Fibroblast of pulmonary artery (primary cell): ENCODE results near the gene COPB1.
A peak's percentile ranks its signal among the peaks of the same experiment; 100 is the strongest.

Experiments used
- DNase-seq: peaks from one replicate; pipeline ENCODE4 v3.0.0-alpha.2; 2010; ENCODE audit warnings: low read depth
- H3K4me3 ChIP-seq: replicated peaks from 2 replicates; pipeline ENCODE4 v1.5.1; 2011; ENCODE audit warnings: low read depth, mild to moderate bottlenecking, control low read depth, low read length, moderate library complexity
- TF ChIP-seq, protein P1 (sequence below): IDR thresholded peaks from 2 replicates; pipeline ENCODE4 v1.5.1; 2011; ENCODE audit warnings: mild to moderate bottlenecking, control low read depth, low read length, inconsistent platforms; ENCODE audit errors: missing control alignments

The COPB1 gene

DNA sequence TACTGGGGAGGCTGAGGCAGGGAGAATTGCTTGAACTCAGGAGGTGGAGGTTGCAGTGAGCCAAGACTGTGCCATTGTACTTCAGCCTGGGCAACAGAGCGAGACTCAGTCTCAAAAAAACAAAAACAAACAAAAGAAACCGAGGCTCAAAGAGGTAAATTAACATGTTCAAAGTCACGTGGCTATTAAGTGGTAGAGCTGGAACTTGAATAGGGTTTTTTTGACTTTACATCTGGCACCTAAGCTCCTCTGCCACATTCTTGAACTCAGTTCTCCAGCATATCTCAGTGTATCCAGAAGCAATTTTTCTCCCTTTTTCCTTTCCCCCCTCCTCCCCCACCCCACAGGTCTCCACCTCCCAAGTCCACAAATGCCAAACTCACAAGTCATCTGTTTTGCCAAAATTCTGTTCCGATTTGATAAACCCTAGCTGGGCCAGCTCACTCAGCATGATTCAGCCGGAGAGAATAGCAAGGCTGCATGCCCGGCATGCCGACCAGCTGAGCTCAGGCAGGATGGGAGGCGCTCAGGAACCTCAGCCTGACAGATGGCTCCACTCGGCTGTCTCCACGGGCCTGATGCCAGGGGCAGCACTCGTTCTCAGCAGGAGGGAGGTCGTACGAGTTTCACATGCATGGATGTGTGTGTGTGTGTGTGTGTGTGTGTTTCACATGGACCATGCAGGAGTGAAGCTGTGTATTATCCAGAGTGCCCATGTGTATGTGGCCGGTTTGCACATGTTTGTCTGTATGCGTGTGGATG lies 77.4 kb downstream of the COPB1 start:
- H3K4me3 ChIP-seq, result no peak overlapping the region
- DNase-seq, result peak; percentile 99
- TF ChIP-seq, protein P1, sequence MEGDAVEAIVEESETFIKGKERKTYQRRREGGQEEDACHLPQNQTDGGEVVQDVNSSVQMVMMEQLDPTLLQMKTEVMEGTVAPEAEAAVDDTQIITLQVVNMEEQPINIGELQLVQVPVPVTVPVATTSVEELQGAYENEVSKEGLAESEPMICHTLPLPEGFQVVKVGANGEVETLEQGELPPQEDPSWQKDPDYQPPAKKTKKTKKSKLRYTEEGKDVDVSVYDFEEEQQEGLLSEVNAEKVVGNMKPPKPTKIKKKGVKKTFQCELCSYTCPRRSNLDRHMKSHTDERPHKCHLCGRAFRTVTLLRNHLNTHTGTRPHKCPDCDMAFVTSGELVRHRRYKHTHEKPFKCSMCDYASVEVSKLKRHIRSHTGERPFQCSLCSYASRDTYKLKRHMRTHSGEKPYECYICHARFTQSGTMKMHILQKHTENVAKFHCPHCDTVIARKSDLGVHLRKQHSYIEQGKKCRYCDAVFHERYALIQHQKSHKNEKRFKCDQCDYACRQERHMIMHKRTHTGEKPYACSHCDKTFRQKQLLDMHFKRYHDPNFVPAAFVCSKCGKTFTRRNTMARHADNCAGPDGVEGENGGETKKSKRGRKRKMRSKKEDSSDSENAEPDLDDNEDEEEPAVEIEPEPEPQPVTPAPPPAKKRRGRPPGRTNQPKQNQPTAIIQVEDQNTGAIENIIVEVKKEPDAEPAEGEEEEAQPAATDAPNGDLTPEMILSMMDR, result no peak

DNA sequence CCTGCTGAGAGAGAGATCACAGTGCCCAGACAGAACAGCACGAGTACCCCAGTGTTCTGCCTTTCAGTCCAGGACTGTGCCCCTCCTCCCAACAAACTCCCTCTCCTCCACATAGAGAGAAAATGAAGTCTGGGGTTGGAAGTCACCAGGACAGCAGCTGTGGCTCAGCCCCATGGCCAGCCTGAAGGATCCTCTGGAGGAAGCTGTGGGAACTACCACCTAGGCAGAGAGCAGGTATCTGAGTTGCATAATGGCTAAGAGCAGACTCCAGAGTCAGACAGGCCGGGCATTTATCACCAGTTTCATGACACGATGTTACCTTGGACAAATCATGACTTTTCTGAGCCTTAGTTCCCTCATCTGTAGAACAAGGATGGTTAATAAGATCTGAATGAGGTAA lies 79.4 kb downstream of the COPB1 start:
- H3K4me3 ChIP-seq, result no peak overlapping the region
- TF ChIP-seq, protein P1, result no peak
- DNase-seq, result no peak

DNA sequence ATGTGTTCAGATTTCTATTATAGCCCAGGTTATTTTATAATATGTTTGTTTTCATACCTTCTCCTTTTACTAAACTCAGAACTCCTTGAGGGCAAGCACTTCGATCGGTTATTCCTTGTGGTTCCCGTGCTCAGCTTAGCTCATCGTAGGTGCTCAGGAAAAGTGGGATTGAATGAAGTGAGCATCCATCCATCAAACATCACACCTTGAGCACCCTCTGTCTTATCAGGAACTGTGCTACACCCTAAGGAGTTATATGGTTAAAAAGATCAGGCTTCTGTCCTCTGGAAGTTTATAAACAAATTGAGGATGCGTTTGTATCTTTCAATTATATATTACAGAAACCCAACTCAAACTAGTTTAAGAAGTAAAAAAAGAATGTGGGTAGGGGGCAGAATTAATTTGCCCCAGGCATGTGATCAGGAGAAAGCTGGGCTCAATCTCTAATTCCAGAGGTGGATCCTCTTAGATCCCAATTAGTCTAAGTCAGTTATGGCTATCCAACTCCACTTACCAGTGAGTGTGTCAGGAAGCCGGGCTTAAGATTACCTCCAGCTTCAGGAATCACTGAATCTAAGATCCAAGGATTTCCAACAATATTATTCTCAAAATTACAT lies 80.7 kb downstream of the COPB1 start:
- H3K4me3 ChIP-seq, result no peak overlapping the region
- TF ChIP-seq, protein P1, result peak; percentile 37
- peak; percentile 36 for DNase-seq

DNA sequence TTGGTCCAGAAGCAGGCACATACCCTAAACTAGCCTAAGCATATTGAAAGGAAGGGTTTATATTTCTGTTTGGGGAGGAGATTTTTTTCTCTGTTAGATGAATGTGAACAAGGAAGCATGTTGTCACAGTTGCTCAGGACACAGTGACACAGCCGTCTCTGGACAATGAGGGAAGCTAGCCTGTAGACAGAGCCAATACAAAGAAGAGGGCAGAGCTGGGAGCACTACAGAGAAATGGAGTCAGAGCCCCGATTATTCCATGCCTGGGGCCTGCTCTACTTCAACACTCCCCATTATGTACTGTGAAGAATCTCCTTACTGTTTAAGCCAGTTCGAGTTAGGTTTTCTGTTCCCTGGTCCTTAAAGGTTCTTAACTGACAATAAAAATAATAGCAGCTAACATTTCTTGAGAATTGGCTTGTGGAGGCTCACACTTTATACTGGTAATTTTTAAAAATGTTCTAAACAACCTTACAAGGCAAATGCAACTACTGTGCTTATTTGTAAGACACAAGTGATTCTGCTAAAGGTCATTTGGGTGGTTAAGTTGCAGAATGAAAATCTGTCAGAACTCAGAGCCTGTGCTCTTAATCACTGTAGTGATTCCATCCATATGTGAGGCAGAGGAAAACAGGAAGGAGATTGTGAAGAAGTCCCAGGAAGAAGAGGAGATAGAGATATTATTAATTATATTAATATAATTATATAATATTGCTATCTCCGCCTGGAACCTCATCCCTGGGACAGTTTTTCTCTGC lies 81.8 kb downstream of the COPB1 start:
- no peak for DNase-seq
- TF ChIP-seq, protein P1, result no peak
- H3K4me3 ChIP-seq, result no peak overlapping the region

DNA sequence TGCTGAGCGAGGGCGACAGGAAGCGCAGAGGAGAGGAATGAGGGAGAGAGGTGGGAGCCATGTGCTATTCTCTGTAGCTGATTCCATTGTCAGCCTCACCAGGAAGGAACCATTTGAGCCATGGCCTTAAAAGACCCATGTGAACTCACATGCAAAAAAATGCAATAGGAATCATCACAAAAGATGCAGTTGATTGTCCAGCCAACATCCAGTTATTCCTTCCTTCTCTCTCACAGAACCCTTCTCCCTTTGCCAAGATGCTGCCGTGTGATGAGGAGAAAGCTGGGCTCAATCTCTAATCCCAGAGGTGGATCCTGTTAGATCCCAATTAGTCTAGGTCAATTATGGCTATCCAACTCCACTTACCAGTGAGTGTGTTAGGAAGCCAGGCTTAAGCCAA lies 82.4 kb downstream of the COPB1 start:
- DNase-seq, result no peak
- TF ChIP-seq, protein P1, result no peak
- no peak overlapping the region for H3K4me3 ChIP-seq

DNA sequence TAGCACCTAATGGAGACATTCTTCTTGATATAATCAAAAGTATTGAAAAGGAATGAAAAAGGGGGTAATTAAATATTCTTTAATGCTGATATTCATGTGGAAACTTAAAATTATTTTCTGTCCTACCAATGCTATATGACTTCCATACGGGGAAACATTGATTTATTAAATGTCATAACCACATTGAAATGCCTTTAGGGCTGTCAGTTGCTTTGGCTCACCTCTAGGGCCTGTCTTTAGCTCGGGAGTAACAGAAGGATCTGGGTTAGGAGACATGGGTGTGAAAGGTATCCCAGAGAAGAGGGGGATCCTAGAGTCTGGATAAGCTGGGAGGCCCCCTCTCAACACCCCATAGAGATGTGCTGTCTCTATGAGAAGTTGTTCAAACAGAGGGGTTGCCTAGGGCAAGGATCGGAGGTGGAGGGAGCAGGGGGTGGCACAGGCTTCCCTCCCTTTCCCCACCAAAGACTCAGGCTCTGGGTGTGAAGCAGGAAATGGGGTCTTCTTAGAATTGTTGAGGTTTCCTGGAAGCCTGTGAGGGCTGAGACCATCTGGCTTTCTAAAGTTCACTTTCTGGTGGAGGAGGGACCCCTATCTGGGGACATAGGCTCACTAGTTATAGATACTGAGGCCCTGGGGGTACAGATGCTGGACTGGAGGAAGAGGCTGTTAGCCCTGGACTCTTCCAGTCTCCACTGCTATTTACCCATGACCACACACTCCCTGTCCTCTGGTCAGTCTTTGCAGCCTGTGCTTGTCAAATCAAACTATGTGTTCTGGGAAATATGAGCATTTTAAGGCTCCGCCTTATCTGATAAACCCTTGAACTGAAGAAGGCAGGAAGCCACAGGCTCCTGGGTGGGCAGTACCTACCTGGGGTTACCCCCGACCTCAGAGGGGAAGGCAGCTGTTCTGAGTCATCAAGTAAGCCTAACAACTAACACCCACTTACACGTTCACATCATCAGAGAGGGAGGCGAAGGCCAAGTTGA lies 84.8 kb downstream of the COPB1 start:
- TF ChIP-seq, protein P1, result peak; percentile 6
- no peak for DNase-seq
- H3K4me3 ChIP-seq, result no peak overlapping the region
